GM12873 (cell line): ENCODE measurements around the gene CSNK2A1.

Source experiments
- TF ChIP-seq, protein P1 (sequence below): IDR thresholded peaks from 2 replicates; pipeline ENCODE4 v1.5.1; 2012; ENCODE audit warnings: low read depth, mild to moderate bottlenecking, moderate library complexity, low read length, control low read depth; ENCODE audit not compliant: insufficient read depth; ENCODE audit errors: missing control alignments

Gene CSNK2A1

DNA sequence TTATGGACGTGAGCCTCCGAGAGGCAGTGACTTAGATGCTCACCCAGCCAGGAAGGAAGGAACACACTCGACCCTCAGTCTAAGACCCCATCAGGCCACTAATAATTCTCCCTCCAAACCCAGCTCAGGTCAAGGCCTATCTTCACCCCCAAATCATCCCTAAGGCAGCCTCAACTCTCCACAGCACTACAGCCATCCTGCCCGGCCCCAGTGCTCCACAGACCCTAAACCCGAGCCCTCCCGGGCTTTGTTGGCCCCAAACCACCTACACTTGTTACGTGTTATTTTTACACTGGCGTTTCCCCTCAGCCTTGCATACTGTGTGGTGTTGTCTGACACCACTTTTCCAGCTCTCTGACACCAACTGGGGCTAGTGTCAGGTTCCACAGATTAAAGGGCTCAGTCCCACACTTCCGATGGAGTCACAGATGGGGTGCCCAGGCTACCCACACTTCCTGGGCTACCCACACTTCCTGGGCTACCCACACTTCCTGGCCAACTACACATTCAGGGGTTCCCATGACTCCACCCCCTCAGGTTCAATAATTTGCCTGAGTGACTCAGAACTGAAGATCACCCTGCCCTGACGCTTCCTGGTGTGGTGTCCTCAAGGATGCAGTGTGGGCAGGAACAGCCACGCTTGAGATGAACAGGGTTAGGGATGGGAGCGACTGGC, 110.2 kb downstream of the CSNK2A1 start:
- TF ChIP-seq, protein P1, sequence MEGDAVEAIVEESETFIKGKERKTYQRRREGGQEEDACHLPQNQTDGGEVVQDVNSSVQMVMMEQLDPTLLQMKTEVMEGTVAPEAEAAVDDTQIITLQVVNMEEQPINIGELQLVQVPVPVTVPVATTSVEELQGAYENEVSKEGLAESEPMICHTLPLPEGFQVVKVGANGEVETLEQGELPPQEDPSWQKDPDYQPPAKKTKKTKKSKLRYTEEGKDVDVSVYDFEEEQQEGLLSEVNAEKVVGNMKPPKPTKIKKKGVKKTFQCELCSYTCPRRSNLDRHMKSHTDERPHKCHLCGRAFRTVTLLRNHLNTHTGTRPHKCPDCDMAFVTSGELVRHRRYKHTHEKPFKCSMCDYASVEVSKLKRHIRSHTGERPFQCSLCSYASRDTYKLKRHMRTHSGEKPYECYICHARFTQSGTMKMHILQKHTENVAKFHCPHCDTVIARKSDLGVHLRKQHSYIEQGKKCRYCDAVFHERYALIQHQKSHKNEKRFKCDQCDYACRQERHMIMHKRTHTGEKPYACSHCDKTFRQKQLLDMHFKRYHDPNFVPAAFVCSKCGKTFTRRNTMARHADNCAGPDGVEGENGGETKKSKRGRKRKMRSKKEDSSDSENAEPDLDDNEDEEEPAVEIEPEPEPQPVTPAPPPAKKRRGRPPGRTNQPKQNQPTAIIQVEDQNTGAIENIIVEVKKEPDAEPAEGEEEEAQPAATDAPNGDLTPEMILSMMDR = no peak

DNA sequence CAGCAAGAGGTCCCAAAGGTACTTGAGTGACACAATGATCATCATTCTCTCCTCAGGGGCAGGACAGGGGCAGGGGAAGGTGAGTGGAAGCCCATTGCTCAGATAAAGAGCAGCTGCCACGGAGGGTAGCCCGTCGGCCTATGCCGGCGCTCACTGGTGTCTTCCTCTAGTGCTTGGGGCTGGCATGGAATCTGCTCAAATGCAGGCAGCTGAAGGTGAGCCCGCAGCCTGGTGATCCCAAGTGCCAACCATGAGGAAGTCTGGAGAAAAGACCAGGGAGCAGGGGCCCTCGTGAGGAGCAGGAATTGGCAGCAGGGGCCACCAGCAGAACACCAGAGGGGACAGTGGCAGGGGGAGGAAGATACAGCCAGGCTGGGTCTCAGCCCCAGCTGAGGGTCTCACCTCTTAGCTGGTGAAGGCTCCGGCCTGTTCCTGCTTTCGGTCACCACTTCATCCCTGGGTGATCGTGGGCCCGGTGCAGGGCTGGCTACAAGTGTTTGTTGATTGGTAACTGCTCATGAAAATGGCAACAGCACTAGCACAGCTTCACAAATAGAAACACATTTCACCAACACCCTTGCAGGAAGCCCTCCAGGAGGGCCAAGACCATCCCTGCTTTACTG, 110.8 kb downstream of the CSNK2A1 start:
- TF ChIP-seq, protein P1 = no peak

DNA sequence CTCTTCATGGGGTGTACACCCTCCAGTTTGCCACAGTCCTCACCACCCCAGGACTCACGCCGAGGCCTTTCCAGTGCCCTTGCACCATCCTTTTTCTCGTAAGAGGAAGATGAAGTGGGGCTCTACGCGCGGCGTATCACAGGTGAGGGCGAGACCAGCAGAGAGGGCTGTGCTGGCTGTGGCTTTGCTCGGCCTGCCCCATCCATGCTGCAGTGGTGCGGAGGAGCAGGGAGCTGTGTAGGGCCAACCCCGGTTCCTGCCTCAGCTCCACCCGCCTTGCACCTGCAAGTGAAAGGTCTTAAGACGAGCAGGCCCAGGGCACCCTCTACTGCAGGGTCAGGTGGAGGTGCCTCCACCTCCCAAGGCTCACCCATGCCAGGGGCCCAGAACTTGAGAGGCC, 111.4 kb downstream of the CSNK2A1 start:
- TF ChIP-seq, protein P1 = no peak

GRCh38 chr20:431012-431904, 112.3 kb downstream of the CSNK2A1 start:
- TF ChIP-seq, protein P1 = peak; percentile 48

GRCh38 chr20:430091-430999, 113.2 kb downstream of the CSNK2A1 start:
- TF ChIP-seq, protein P1 = no peak

GRCh38 chr20:428658-429200, 114.9 kb downstream of the CSNK2A1 start:
- TF ChIP-seq, protein P1 = no peak
